Neural progenitor cell (in vitro differentiated cells): ENCODE data around the gene MAVS. TPM values are rescaled to one million over a fixed set of nuclear protein-coding genes. Genes with fewer than 3 reads are reported as not detected.

Experiments used
- DNase-seq: peaks from one replicate; pipeline ENCODE4 v3.0.0-alpha.2; 2016; ENCODE audit warnings: low spot score
- H2AFZ ChIP-seq: fragments of 200-600 bp; sonication (generic); replicated peaks from 2 replicates; pipeline ENCODE4 v1.6.1; 2016; ENCODE audit warnings: antibody characterized with exemption
- H3F3A ChIP-seq: fragments of 200-600 bp; sonication (generic); 2 replicates; pipeline ENCODE4 v1.6.1; 2016; ENCODE audit warnings: antibody characterized with exemption, low read depth
- H3K27ac ChIP-seq: fragments of 200-600 bp; sonication (generic); 2 replicates; pipeline ENCODE4 v1.5.1; 2016; ENCODE audit warnings: mild to moderate bottlenecking
- H3K27me3 ChIP-seq: fragments of 200-600 bp; sonication (generic); 2 replicates; pipeline ENCODE4 v1.6.1; 2016; ENCODE audit warnings: mild to moderate bottlenecking, moderate library complexity
- H3K36me3 ChIP-seq: fragments of 200-600 bp; sonication (generic); 2 replicates; pipeline ENCODE4 v1.5.1; 2016
- H3K4me1 ChIP-seq: fragments of 200-600 bp; sonication (generic); 2 replicates; pipeline ENCODE4 v1.6.1; 2016; ENCODE audit warnings: mixed run types
- H3K4me2 ChIP-seq: fragments of 200-600 bp; sonication (generic); 2 replicates; pipeline ENCODE4 v1.6.1; 2016
- H3K4me3 ChIP-seq: fragments of 200-600 bp; sonication (generic); 2 replicates; pipeline ENCODE4 v1.5.1; 2016
- H3K79me2 ChIP-seq: fragments of 200-600 bp; sonication (generic); 2 replicates; pipeline ENCODE4 v1.6.1; 2016; ENCODE audit warnings: low read depth
- H3K9ac ChIP-seq: fragments of 200-600 bp; sonication (generic); 2 replicates; pipeline ENCODE4 v1.6.1; 2016
- H3K9me3 ChIP-seq: fragments of 200-600 bp; sonication (generic); 2 replicates; pipeline ENCODE4 v1.5.1; 2016; ENCODE audit warnings: low read depth
- H4K20me1 ChIP-seq: fragments of 200-600 bp; sonication (generic); 2 replicates; pipeline ENCODE4 v1.6.1; 2016; ENCODE audit warnings: low read depth
- H3K27ac Mint-ChIP-seq: 3 replicates; pipeline ENCODE4 v1.8.0; 2021; ENCODE audit warnings: mixed read lengths
- H3K27me3 Mint-ChIP-seq: 2 replicates; pipeline ENCODE4 v1.8.0; 2022; ENCODE audit warnings: low read depth, mild to moderate bottlenecking, inconsistent platforms, moderate library complexity, mixed read lengths; ENCODE audit not compliant: insufficient read depth
- H3K36me3 Mint-ChIP-seq: 3 replicates; pipeline ENCODE4 v1.8.0; 2021; ENCODE audit warnings: mixed read lengths
- H3K4me1 Mint-ChIP-seq: 3 replicates; pipeline ENCODE4 v1.8.0; 2021; ENCODE audit warnings: mixed read lengths
- H3K4me3 Mint-ChIP-seq: 3 replicates; pipeline ENCODE4 v1.8.0; 2021; ENCODE audit warnings: mild to moderate bottlenecking, moderate library complexity, mixed read lengths
- H3K9me3 Mint-ChIP-seq: 3 replicates; pipeline ENCODE4 v1.8.0; 2020; ENCODE audit warnings: mixed read lengths
- EZH2 ChIP-seq: fragments of 200-600 bp; sonication (generic); IDR thresholded peaks from 2 replicates; pipeline ENCODE4 v1.6.1; 2017; ENCODE audit warnings: antibody characterized with exemption, mild to moderate bottlenecking, moderate library complexity
- EZH2phosphoT487 ChIP-seq: fragments of 200-600 bp; sonication (generic); IDR thresholded peaks from 2 replicates; pipeline ENCODE4 v1.6.1; 2017; ENCODE audit warnings: antibody characterized with exemption
- total RNA-seq: library from RNA; depleted of rRNA; stranded (reverse); fragments of >200 nt; gene quantifications from 2 replicates; pipeline ENCODE4 v1.2.3, GENCODE V29; 2015; ENCODE audit warnings: low replicate concordance
- TF ChIP-seq, protein P1 (sequence below): fragments of 200-600 bp; sonication (generic); IDR thresholded peaks from 2 replicates; pipeline ENCODE4 v1.5.1; 2017; ENCODE audit warnings: antibody characterized with exemption, mild to moderate bottlenecking

Gene MAVS
- total RNA-seq, 1 donor from 2014 or later = 14.1 TPM

DNA sequence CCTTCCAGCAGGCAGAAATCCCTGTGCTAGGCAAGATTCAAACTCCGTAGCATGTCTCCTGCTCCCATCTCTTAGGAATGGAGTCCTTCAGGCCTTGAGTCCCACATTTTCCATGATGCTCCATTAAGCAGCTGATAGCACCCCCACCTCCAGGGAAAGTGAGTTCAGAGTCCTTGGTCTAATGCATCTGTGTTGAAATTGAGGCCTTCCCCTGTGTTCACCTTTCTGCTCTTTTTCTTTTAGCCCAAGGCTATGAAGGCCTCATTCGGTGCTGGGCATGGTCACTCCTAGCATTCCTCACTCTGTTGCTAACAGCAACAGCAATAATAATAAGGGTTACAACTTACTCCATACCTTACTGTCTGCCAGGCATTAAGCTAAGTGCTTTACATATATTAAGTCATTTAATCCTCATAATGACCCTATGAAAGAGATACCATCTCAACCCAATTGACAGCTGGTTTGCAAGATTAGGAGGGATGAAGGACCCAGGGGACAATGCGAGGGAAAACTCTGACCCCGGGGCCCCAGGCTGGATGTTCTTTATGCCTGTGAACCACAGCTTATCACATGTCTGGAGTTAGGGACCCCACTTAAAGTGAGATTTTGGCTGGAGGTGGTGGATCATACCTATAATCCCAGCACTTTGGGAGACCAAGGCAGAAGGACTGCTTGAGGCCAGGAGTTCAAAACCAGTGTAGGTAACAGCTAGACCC, 25.1 kb downstream of the MAVS start:
- Mint-ChIP-seq H3K27me3 (peaks cover 8% of the 10 kb centered on the region), H3K9me3 (no peaks in the 10 kb centered on the region)

DNA sequence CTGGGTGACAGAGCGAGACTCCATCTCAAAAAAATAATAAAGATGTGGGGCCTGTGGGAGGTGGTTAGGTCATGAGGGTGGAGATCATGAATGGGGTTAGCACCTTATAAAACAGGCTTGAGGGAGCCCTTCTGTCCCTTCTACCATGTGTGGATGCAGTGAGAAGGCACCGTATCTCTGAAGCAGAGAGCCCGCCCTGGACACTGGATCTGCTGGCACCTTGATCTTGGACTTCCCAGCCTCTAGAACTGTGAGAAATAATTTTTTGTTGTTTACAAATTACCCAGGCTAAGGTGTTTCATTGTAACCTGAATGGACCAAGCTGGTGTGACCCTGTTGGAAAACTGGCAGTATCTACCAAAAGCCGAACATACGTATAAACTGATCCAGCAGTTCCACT, 26.9 kb downstream of the MAVS start:
- no peak overlapping the region for H3K27ac ChIP-seq
- H3F3A ChIP-seq = no peaks in the 10 kb centered on the region
- H3K9ac ChIP-seq = no peak overlapping the region
- no peak overlapping the region for H3K4me2 ChIP-seq
- H3K27ac Mint-ChIP-seq = no peak overlapping the region
- H3K27me3 Mint-ChIP-seq = peaks cover 5% of the 10 kb centered on the region
- H3K4me3 Mint-ChIP-seq = no peak overlapping the region
- peaks cover 6% of the 10 kb centered on the region for H3K4me1 Mint-ChIP-seq
- DNase-seq = no peak
- TF ChIP-seq, protein P1, sequence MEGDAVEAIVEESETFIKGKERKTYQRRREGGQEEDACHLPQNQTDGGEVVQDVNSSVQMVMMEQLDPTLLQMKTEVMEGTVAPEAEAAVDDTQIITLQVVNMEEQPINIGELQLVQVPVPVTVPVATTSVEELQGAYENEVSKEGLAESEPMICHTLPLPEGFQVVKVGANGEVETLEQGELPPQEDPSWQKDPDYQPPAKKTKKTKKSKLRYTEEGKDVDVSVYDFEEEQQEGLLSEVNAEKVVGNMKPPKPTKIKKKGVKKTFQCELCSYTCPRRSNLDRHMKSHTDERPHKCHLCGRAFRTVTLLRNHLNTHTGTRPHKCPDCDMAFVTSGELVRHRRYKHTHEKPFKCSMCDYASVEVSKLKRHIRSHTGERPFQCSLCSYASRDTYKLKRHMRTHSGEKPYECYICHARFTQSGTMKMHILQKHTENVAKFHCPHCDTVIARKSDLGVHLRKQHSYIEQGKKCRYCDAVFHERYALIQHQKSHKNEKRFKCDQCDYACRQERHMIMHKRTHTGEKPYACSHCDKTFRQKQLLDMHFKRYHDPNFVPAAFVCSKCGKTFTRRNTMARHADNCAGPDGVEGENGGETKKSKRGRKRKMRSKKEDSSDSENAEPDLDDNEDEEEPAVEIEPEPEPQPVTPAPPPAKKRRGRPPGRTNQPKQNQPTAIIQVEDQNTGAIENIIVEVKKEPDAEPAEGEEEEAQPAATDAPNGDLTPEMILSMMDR = no peak
- TF ChIP-seq EZH2 (no peak), EZH2phosphoT487 (no peak)
- H3K4me3 ChIP-seq = no peak overlapping the region
- no peaks in the 10 kb centered on the region for H3K79me2 ChIP-seq
- H3K9me3 ChIP-seq = no peaks in the 10 kb centered on the region
- no peaks in the 10 kb centered on the region for H3K27me3 ChIP-seq
- no peaks in the 10 kb centered on the region for H3K9me3 Mint-ChIP-seq
- no peaks in the 10 kb centered on the region for H3K36me3 ChIP-seq
- no peak overlapping the region for H2AFZ ChIP-seq
- peaks cover 6% of the 10 kb centered on the region for H4K20me1 ChIP-seq
- peaks cover 29% of the 10 kb centered on the region for H3K36me3 Mint-ChIP-seq
- no peaks in the 10 kb centered on the region for H3K4me1 ChIP-seq

More for the DNA sequence above, 25.1 kb downstream of the MAVS start:
- H3K27me3 ChIP-seq = no peaks in the 10 kb centered on the region
- no peak for DNase-seq
- H3F3A ChIP-seq = no peaks in the 10 kb centered on the region
- H3K4me1 ChIP-seq = no peaks in the 10 kb centered on the region
- H3K4me1 Mint-ChIP-seq = peaks cover 6% of the 10 kb centered on the region
- peaks cover 6% of the 10 kb centered on the region for H4K20me1 ChIP-seq
- H2AFZ ChIP-seq = no peak overlapping the region
- no peak overlapping the region for H3K4me3 Mint-ChIP-seq
- no peak overlapping the region for H3K9ac ChIP-seq
- H3K9me3 ChIP-seq = no peaks in the 10 kb centered on the region
- no peak overlapping the region for H3K27ac Mint-ChIP-seq
- H3K36me3 Mint-ChIP-seq = peaks cover 38% of the 10 kb centered on the region
- H3K79me2 ChIP-seq = no peaks in the 10 kb centered on the region
- no peaks in the 10 kb centered on the region for H3K36me3 ChIP-seq
- no peak overlapping the region for H3K27ac ChIP-seq
- TF ChIP-seq, protein P1 = no peak
- TF ChIP-seq EZH2 (no peak), EZH2phosphoT487 (no peak)
- H3K4me3 ChIP-seq = no peak overlapping the region
- H3K4me2 ChIP-seq = no peak overlapping the region

DNA sequence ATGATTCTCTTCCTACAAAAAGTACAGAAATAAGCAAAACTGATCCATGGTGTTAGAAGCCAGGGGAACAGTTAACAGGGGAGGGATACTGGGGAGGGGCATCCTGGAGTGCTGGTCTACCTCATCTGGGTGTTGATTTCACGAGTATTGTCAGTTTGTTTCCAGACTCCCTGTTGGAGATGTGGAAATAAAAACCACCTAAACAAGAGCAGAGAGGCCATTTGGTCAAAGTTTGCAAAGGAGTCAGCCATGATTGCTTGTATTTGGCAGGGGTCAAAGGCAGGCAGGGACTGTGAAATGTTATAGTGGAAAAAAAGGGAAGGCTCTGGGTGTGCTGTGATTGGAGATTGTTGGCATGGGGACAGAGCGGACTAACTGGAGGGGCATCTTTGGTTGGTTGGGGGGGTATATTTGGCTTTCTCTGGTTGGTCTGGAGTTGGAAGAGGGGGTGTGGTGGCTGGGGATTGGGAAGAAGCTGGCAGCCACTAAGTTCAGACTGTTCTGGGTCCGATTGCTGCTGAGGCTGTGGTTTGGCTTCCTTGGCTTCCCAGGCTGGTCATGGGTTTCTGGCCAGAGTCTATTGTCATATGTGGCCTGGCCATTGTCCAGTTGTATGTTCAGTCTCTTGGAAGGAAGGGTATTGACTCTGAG, 27.7 kb downstream of the MAVS start:
- DNase-seq = no peak
- Histone ChIP-seq H3K36me3 (no peaks in the 10 kb centered on the region), H4K20me1 (peaks cover 6% of the 10 kb centered on the region), H3K9ac (no peak overlapping the region), H3K9me3 (no peaks in the 10 kb centered on the region), H3K4me2 (no peak overlapping the region), H3K4me1 (no peaks in the 10 kb centered on the region), H3K79me2 (no peaks in the 10 kb centered on the region), H3K27ac (no peak overlapping the region), H3F3A (no peaks in the 10 kb centered on the region), H3K27me3 (no peaks in the 10 kb centered on the region), H2AFZ (no peak overlapping the region), H3K4me3 (no peak overlapping the region)
- Mint-ChIP-seq H3K9me3 (no peaks in the 10 kb centered on the region), H3K27me3 (peaks cover 5% of the 10 kb centered on the region), H3K36me3 (peaks cover 29% of the 10 kb centered on the region), H3K4me3 (no peak overlapping the region), H3K27ac (peak overlapping the region; percentile 25), H3K4me1 (peaks cover 6% of the 10 kb centered on the region)
- TF ChIP-seq EZH2 = no peak
- TF ChIP-seq, protein P1 = no peak
